WTC11 (cell line): ENCODE results near the gene ACSS2. TPM values are rescaled to one million over a fixed set of nuclear protein-coding genes. Genes with fewer than 3 reads are reported as not detected.

ENCODE experiments used
- ATAC-seq: fragments of 200-7000 bp; cut with Tn5 transposase; 2 replicates; pipeline ENCODE4 v1.10.0; 2021; ENCODE audit warnings: mild to moderate bottlenecking, moderate library complexity
- CTCF ChIA-PET: fragments of 300-600 bp; sonication (Branson Sonifier 250); formaldehyde crosslinking; loops from one replicate; lab custom pipeline; 2021; ENCODE audit warnings: antibody characterized with exemption; lab: Charles Lee
- POLR2A ChIA-PET: fragments of 350-600 bp; sonication (Branson Sonifier 250); formaldehyde crosslinking; loops from one replicate; lab custom pipeline; 2021; ENCODE audit warnings: antibody characterized with exemption; lab: Charles Lee
- DNase-seq: peaks from one replicate; pipeline ENCODE4 v3.0.0; 2021; ENCODE audit warnings: low spot score
- H3K27ac Mint-ChIP-seq: 2 replicates; pipeline ENCODE4 v1.8.0; 2021; ENCODE audit warnings: mixed read lengths
- H3K27me3 Mint-ChIP-seq: 2 replicates; pipeline ENCODE4 v1.8.0; 2021; ENCODE audit warnings: low read depth, mild to moderate bottlenecking, moderate library complexity, mixed read lengths
- H3K36me3 Mint-ChIP-seq: 2 replicates; pipeline ENCODE4 v1.8.0; 2021; ENCODE audit warnings: mixed read lengths
- H3K4me1 Mint-ChIP-seq: 2 replicates; pipeline ENCODE4 v1.8.0; 2022; ENCODE audit warnings: mixed read lengths
- H3K4me3 Mint-ChIP-seq: 2 replicates; pipeline ENCODE4 v1.8.0; 2021; ENCODE audit warnings: mild to moderate bottlenecking, moderate library complexity, mixed read lengths
- H3K9me3 Mint-ChIP-seq: 2 replicates; pipeline ENCODE4 v1.8.0; 2021; ENCODE audit warnings: mixed read lengths
- AR ChIP-seq: fragments of 250-450 bp; sonication (Bioruptor Pico); IDR thresholded peaks from 2 replicates; pipeline ENCODE4 v1.9.0; 2021; ENCODE audit warnings: mild to moderate bottlenecking
- ATF3 ChIP-seq: sonication (generic); formaldehyde crosslinking; conservative IDR thresholded peaks from 2 replicates; pipeline ENCODE4 v1.8.1; 2022; ENCODE audit warnings: mild to moderate bottlenecking, missing genetic modification reagents
- E2F5 ChIP-seq: sonication (generic); formaldehyde crosslinking; IDR thresholded peaks from 2 replicates; pipeline ENCODE4 v1.8.1; 2022; ENCODE audit warnings: mild to moderate bottlenecking, moderate library complexity, missing genetic modification reagents
- ESRRA ChIP-seq: sonication (generic); formaldehyde crosslinking; IDR thresholded peaks from 2 replicates; pipeline ENCODE4 v1.8.1; 2022; ENCODE audit warnings: mild to moderate bottlenecking, missing genetic modification reagents, borderline replicate concordance
- FOXJ3 ChIP-seq: sonication (generic); formaldehyde crosslinking; IDR thresholded peaks from 2 replicates; pipeline ENCODE4 v1.9.0; 2021; ENCODE audit warnings: missing genetic modification reagents, mild to moderate bottlenecking, borderline replicate concordance
- GABPB1 ChIP-seq: sonication (generic); formaldehyde crosslinking; IDR thresholded peaks from 2 replicates; pipeline ENCODE4 v1.8.1; 2023; ENCODE audit warnings: mild to moderate bottlenecking, missing genetic modification reagents
- GRHL2 ChIP-seq: fragments of 250-450 bp; sonication (Bioruptor Pico); IDR thresholded peaks from 2 replicates; pipeline ENCODE4 v1.8.0; 2022; ENCODE audit warnings: mild to moderate bottlenecking, moderate library complexity; ENCODE audit not compliant: insufficient replicate concordance, severe bottlenecking
- GTF2I ChIP-seq: fragments of 250-450 bp; sonication (Bioruptor Pico); conservative IDR thresholded peaks from 2 replicates; pipeline ENCODE4 v1.4.0; 2021; ENCODE audit warnings: mild to moderate bottlenecking
- JUN ChIP-seq: sonication (generic); formaldehyde crosslinking; IDR thresholded peaks from 2 replicates; pipeline ENCODE4 v1.8.0; 2023; ENCODE audit warnings: mild to moderate bottlenecking, missing genetic modification reagents
- MAX ChIP-seq: sonication (generic); formaldehyde crosslinking; IDR thresholded peaks from 2 replicates; pipeline ENCODE4 v1.8.0; 2022; ENCODE audit warnings: mild to moderate bottlenecking, missing genetic modification reagents
- NFE2L1 ChIP-seq: sonication (generic); formaldehyde crosslinking; IDR thresholded peaks from 2 replicates; pipeline ENCODE4 v1.8.1; 2023; ENCODE audit warnings: missing genetic modification reagents
- TCF7 ChIP-seq: sonication (generic); formaldehyde crosslinking; IDR thresholded peaks from 2 replicates; pipeline ENCODE4 v1.8.0; 2022; ENCODE audit warnings: mild to moderate bottlenecking, low read depth, missing genetic modification reagents, moderate library complexity
- ZNF416 ChIP-seq: fragments of 250-450 bp; sonication (Bioruptor Pico); IDR thresholded peaks from 2 replicates; pipeline ENCODE4 v1.9.0; 2021; ENCODE audit warnings: mild to moderate bottlenecking, inconsistent platforms
- total RNA-seq: library from RNA; stranded (reverse); gene quantifications from 3 replicates; pipeline ENCODE4 v1.2.3, GENCODE V29; 2021
- TF ChIP-seq, protein P1 (sequence below): sonication (generic); formaldehyde crosslinking; IDR thresholded peaks from 2 replicates; pipeline ENCODE4 v1.8.1; 2023; ENCODE audit warnings: mild to moderate bottlenecking, missing genetic modification reagents
- TF ChIP-seq, protein P2 (sequence below): sonication (generic); formaldehyde crosslinking; IDR thresholded peaks from 2 replicates; pipeline ENCODE4 v1.8.0; 2022; ENCODE audit warnings: mild to moderate bottlenecking, missing genetic modification reagents
- TF ChIP-seq, protein P3 (sequence below): sonication (generic); formaldehyde crosslinking; IDR thresholded peaks from 2 replicates; pipeline ENCODE4 v1.8.1; 2023; ENCODE audit warnings: mild to moderate bottlenecking, missing genetic modification reagents
- TF ChIP-seq, protein P4 (sequence below): sonication (generic); formaldehyde crosslinking; IDR thresholded peaks from 2 replicates; pipeline ENCODE4 v1.8.0; 2022; ENCODE audit warnings: missing genetic modification reagents
- TF ChIP-seq, protein P5 (sequence below): sonication (generic); formaldehyde crosslinking; IDR thresholded peaks from 2 replicates; pipeline ENCODE4 v1.8.0; 2022; ENCODE audit warnings: mild to moderate bottlenecking, missing genetic modification reagents

Gene ACSS2
- total RNA-seq, 1 experiment from 2014 or later, result 28.9 TPM

- Mint-ChIP-seq H3K4me3 (peak overlapping the region; percentile 61), H3K27ac (peak overlapping the region; percentile 80; the same call in 1 of the 2 replicates), H3K4me1 (peaks cover 18% of the 10 kb centered on the region)
- CTCF ChIA-PET, result interaction anchor here (1.1 to 3.5 kb wide), 6 partner anchors 9 to 135 kb away, joined by 3 to 24 read pairs (median 5); partner anchors contain the start of genes ACSS2, GGT7, GSS and MYH7B
- ATAC-seq (peak; percentile 79), DNase-seq (peak; percentile 36)
- POLR2A ChIA-PET, result interaction anchor here (0.6 kb wide), 1 partner anchor 165 kb away, joined by 3 read pairs; no protein-coding TSS in a partner anchor
- TF ChIP-seq GABPB1 (CRISPR knock-in tag) (no peak), ZNF416 (CRISPR knock-in tag) (no peak), JUN (CRISPR knock-in tag) (no peak)
- TF ChIP-seq, all 79 proteins: peak for 0
- Mint-ChIP-seq H3K36me3 (peaks cover 3% of the 10 kb centered on the region; the same call in 1 of the 2 replicates), H3K9me3 (no peaks in the 10 kb centered on the region), H3K27me3 (peaks cover 4% of the 10 kb centered on the region; the same call in 1 of the 2 replicates)
These were observed 12.9 kb upstream of the ACSS2 start for GRCh38 chr20:34863421-34863965.

GRCh38 chr20:34864216-34864615 lies 12.2 kb upstream of the ACSS2 start:
- ATAC-seq (no peak), DNase-seq (no peak)
- CTCF ChIA-PET, result interaction anchor here (0.8 to 3.5 kb wide), 6 partner anchors 8 to 134 kb away, joined by 4 to 24 read pairs (median 5); partner anchors contain the start of genes ACSS2, GGT7, GSS and MYH7B
- Mint-ChIP-seq H3K36me3 (peaks cover 3% of the 10 kb centered on the region; the same call in 1 of the 2 replicates), H3K4me3 (peak overlapping the region; percentile 61), H3K27ac (peak overlapping the region; percentile 79), H3K4me1 (peaks cover 18% of the 10 kb centered on the region), H3K9me3 (no peaks in the 10 kb centered on the region), H3K27me3 (peaks cover 4% of the 10 kb centered on the region; the same call in 1 of the 2 replicates)
- POLR2A ChIA-PET, result no interaction called here
- TF ChIP-seq E2F5 (no peak), ESRRA (no peak), AR (CRISPR knock-in tag) (no peak), GTF2I (no peak), FOXJ3 (CRISPR knock-in tag) (no peak), GRHL2 (CRISPR knock-in tag) (no peak), GABPB1 (CRISPR knock-in tag) (no peak), NFE2L1 (no peak), ATF3 (CRISPR knock-in tag) (no peak), TCF7 (CRISPR knock-in tag) (no peak), MAX (CRISPR knock-in tag) (no peak)
- TF ChIP-seq, protein P1, sequence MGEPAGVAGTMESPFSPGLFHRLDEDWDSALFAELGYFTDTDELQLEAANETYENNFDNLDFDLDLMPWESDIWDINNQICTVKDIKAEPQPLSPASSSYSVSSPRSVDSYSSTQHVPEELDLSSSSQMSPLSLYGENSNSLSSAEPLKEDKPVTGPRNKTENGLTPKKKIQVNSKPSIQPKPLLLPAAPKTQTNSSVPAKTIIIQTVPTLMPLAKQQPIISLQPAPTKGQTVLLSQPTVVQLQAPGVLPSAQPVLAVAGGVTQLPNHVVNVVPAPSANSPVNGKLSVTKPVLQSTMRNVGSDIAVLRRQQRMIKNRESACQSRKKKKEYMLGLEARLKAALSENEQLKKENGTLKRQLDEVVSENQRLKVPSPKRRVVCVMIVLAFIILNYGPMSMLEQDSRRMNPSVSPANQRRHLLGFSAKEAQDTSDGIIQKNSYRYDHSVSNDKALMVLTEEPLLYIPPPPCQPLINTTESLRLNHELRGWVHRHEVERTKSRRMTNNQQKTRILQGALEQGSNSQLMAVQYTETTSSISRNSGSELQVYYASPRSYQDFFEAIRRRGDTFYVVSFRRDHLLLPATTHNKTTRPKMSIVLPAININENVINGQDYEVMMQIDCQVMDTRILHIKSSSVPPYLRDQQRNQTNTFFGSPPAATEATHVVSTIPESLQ (CRISPR knock-in tag), result no peak
- TF ChIP-seq, protein P2, sequence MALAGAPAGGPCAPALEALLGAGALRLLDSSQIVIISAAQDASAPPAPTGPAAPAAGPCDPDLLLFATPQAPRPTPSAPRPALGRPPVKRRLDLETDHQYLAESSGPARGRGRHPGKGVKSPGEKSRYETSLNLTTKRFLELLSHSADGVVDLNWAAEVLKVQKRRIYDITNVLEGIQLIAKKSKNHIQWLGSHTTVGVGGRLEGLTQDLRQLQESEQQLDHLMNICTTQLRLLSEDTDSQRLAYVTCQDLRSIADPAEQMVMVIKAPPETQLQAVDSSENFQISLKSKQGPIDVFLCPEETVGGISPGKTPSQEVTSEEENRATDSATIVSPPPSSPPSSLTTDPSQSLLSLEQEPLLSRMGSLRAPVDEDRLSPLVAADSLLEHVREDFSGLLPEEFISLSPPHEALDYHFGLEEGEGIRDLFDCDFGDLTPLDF (CRISPR knock-in tag), result no peak
- TF ChIP-seq, protein P3, sequence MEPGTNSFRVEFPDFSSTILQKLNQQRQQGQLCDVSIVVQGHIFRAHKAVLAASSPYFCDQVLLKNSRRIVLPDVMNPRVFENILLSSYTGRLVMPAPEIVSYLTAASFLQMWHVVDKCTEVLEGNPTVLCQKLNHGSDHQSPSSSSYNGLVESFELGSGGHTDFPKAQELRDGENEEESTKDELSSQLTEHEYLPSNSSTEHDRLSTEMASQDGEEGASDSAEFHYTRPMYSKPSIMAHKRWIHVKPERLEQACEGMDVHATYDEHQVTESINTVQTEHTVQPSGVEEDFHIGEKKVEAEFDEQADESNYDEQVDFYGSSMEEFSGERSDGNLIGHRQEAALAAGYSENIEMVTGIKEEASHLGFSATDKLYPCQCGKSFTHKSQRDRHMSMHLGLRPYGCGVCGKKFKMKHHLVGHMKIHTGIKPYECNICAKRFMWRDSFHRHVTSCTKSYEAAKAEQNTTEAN (CRISPR knock-in tag), result no peak
- TF ChIP-seq, protein P4, sequence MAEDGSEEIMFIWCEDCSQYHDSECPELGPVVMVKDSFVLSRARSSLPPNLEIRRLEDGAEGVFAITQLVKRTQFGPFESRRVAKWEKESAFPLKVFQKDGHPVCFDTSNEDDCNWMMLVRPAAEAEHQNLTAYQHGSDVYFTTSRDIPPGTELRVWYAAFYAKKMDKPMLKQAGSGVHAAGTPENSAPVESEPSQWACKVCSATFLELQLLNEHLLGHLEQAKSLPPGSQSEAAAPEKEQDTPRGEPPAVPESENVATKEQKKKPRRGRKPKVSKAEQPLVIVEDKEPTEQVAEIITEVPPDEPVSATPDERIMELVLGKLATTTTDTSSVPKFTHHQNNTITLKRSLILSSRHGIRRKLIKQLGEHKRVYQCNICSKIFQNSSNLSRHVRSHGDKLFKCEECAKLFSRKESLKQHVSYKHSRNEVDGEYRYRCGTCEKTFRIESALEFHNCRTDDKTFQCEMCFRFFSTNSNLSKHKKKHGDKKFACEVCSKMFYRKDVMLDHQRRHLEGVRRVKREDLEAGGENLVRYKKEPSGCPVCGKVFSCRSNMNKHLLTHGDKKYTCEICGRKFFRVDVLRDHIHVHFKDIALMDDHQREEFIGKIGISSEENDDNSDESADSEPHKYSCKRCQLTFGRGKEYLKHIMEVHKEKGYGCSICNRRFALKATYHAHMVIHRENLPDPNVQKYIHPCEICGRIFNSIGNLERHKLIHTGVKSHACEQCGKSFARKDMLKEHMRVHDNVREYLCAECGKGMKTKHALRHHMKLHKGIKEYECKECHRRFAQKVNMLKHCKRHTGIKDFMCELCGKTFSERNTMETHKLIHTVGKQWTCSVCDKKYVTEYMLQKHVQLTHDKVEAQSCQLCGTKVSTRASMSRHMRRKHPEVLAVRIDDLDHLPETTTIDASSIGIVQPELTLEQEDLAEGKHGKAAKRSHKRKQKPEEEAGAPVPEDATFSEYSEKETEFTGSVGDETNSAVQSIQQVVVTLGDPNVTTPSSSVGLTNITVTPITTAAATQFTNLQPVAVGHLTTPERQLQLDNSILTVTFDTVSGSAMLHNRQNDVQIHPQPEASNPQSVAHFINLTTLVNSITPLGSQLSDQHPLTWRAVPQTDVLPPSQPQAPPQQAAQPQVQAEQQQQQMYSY (CRISPR knock-in tag), result no peak
- TF ChIP-seq, protein P5, sequence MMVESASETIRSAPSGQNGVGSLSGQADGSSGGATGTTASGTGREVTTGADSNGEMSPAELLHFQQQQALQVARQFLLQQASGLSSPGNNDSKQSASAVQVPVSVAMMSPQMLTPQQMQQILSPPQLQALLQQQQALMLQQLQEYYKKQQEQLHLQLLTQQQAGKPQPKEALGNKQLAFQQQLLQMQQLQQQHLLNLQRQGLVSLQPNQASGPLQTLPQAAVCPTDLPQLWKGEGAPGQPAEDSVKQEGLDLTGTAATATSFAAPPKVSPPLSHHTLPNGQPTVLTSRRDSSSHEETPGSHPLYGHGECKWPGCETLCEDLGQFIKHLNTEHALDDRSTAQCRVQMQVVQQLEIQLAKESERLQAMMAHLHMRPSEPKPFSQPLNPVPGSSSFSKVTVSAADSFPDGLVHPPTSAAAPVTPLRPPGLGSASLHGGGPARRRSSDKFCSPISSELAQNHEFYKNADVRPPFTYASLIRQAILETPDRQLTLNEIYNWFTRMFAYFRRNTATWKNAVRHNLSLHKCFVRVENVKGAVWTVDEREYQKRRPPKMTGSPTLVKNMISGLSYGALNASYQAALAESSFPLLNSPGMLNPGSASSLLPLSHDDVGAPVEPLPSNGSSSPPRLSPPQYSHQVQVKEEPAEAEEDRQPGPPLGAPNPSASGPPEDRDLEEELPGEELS (CRISPR knock-in tag), result no peak
